ENCODE measurements around the gene VEZF1. TPM values are rescaled to one million over a fixed set of nuclear protein-coding genes. Genes with fewer than 3 reads are reported as not detected.

VEZF1 gene
- total RNA-seq, 1 experiment from 2014 or later: 52.1 TPM

DNA sequence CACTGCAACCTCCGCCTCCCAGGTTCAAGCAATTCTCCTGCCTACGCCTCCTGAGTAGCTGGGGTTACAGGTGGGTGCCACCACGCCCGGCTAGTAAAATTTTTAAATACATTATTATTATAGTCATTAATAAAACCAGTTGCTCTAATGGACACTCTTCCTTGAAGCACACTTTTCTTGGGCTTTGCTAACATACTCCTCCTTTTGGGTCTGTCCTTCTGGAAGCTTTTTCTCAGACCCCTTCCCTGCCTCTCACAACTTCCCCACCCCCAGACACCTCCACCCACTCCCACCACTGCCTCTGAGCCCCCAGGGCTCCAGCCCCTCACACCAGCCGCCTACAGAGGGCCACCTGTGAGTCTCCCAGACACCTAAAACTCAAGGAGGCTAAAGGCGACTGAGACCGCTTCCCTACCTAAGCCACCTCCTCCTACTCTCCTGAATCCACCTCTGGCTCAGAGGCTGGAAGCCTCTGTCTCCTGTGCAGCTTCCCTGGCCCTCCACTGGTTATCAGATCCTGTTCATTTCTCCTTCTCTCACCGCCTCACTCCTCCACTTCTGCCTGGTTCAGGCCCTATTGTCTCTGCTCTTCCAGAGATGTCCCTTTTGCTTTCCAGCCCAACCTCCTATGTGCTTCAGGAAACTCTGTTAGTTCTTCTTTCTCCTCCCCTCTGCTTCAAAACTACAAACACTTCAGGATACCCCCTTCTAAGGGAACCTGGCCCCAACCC, 30.8 kb downstream of the VEZF1 start:
- BruUV-seq (replicated peaks): no TSS peak
- Mint-ChIP-seq H3K9me3 (ENCODE audit: unreplicated experiment) (no peaks in the 10 kb centered on the region), H3K36me3 (ENCODE audit: insufficient read depth, unreplicated experiment) (peaks cover 8% of the 10 kb centered on the region), H3K27ac (ENCODE audit: unreplicated experiment) (no peak overlapping the region), H3K27me3 (ENCODE audit: insufficient read depth, unreplicated experiment) (no peaks in the 10 kb centered on the region), H3K4me3 (ENCODE audit: unreplicated experiment) (peak overlapping the region; percentile 3), H3K4me1 (ENCODE audit: low read depth, unreplicated experiment) (peaks cover 32% of the 10 kb centered on the region)
- H3K4me1 ChIP-seq: peaks cover 37% of the 10 kb centered on the region
- no peaks in the 10 kb centered on the region for H3K36me3 ChIP-seq (ENCODE audit: control insufficient read depth, insufficient read depth, low read length)
- CTCF ChIA-PET: interaction anchor here (0.6 to 1.8 kb wide), 2 partner anchors 36 to 64 kb away, joined by 3 to 10 read pairs; no protein-coding TSS in a partner anchor
- POLR2A ChIA-PET: no interaction called here
- DNase-seq: peak in 1 of 2 experiments; percentile 31
- TF ChIP-seq, protein P1, sequence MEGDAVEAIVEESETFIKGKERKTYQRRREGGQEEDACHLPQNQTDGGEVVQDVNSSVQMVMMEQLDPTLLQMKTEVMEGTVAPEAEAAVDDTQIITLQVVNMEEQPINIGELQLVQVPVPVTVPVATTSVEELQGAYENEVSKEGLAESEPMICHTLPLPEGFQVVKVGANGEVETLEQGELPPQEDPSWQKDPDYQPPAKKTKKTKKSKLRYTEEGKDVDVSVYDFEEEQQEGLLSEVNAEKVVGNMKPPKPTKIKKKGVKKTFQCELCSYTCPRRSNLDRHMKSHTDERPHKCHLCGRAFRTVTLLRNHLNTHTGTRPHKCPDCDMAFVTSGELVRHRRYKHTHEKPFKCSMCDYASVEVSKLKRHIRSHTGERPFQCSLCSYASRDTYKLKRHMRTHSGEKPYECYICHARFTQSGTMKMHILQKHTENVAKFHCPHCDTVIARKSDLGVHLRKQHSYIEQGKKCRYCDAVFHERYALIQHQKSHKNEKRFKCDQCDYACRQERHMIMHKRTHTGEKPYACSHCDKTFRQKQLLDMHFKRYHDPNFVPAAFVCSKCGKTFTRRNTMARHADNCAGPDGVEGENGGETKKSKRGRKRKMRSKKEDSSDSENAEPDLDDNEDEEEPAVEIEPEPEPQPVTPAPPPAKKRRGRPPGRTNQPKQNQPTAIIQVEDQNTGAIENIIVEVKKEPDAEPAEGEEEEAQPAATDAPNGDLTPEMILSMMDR (IDR thresholded peaks at IDR 0.05; ENCODE audit: insufficient read depth in 1 of 2, low read depth in 1 of 2, low read length in 1 of 2, severe bottlenecking in 1 of 2, unreplicated experiment in 1 of 2): no peak
- no peak overlapping the region for H3K4me3 ChIP-seq (ENCODE audit: low read depth, low read length)
- no peaks in the 10 kb centered on the region for H3K27me3 ChIP-seq (replicated peaks; ENCODE audit: control insufficient read depth, insufficient read depth, low read length)
- intact Hi-C loops (cut with micrococcal nuclease; ENCODE audit: unreplicated experiment): no loop called here
- H3K9me3 ChIP-seq: no peaks in the 10 kb centered on the region

DNA sequence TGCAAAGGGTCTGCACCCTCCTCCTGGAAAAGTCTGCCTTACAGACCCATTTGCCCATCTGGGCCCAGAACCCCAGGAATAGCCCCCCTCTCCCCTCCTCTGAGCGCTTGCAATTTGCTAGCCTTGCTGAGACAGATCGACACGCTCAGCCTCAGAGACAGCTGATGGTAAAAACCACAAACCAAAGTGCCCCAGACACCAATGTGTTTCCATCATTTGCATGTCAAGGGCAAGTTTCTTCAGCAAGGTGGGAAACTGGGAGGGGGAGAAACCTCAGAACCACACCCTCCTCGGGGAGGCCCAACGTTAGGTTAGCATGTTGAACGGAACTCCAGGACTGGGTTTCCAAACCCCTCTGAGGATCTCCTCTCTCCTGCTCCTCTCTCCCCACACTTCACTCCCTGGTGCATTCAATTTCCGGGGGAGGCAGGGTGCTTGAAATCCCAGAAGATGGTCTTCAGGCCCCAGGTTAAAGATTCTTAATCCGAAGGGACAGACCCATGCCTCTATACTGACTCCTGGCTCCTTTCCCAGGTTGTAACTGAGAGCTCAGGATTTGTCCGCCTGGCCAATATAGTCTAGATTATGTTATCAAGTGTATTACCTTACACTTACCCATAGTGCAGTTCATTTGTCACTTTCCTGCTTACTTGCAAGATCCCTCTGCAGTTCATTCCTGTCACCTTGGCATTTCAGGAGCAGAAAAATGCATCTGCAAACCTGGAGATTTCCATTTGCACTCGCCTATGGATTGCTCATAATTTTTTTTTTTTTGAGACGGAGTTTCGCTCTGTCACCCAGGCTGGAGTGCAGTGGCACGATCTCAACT, 31.5 kb downstream of the VEZF1 start:
- BruUV-seq (replicated peaks): no TSS peak
- H3K27ac Mint-ChIP-seq (ENCODE audit: unreplicated experiment): no peak overlapping the region
- no peak overlapping the region for H3K4me3 ChIP-seq (ENCODE audit: low read depth, low read length)

More for the DNA sequence above, 31.5 kb downstream of the VEZF1 start:
- TF ChIP-seq, protein P1 (IDR thresholded peaks at IDR 0.05; ENCODE audit: insufficient read depth in 1 of 2, low read depth in 1 of 2, low read length in 1 of 2, severe bottlenecking in 1 of 2, unreplicated experiment in 1 of 2): no peak
- Histone ChIP-seq H3K9me3 (no peaks in the 10 kb centered on the region), H3K4me1 (peaks cover 44% of the 10 kb centered on the region), H3K36me3 (ENCODE audit: control insufficient read depth, insufficient read depth, low read length) (no peaks in the 10 kb centered on the region), H3K27me3 (replicated peaks; ENCODE audit: control insufficient read depth, insufficient read depth, low read length) (no peaks in the 10 kb centered on the region)
- peaks cover 8% of the 10 kb centered on the region for H3K36me3 Mint-ChIP-seq (ENCODE audit: insufficient read depth, unreplicated experiment)
- peak overlapping the region; percentile 70 for H3K4me3 Mint-ChIP-seq (ENCODE audit: unreplicated experiment)
- H3K27me3 Mint-ChIP-seq (ENCODE audit: insufficient read depth, unreplicated experiment): no peaks in the 10 kb centered on the region
- peaks cover 35% of the 10 kb centered on the region for H3K4me1 Mint-ChIP-seq (ENCODE audit: low read depth, unreplicated experiment)
- peak in 1 of 2 experiments; percentile 26 for DNase-seq
- H3K9me3 Mint-ChIP-seq (ENCODE audit: unreplicated experiment): no peaks in the 10 kb centered on the region
- intact Hi-C loops (cut with micrococcal nuclease; ENCODE audit: unreplicated experiment): no loop called here
- ChIA-PET CTCF (interaction anchor here (0.6 to 1.8 kb wide), 5 partner anchors 28 to 365 kb away, joined by 3 to 10 read pairs (median 4); no protein-coding TSS in a partner anchor), POLR2A (interaction anchor here (0.9 to 1.1 kb wide), 4 partner anchors 30 to 96 kb away, joined by 3 to 4 read pairs (median 3); no protein-coding TSS in a partner anchor)
